Stimulated activated CD8-positive, alpha-beta memory T cell treated with anti-CD3 and anti-CD28 coated beads, Interleukin-4, amount 100 ng/mL, for 48 hours (primary cell): ENCODE results near the gene HS2ST1.
"Not testable (repeated sequence)": the region's sequence is repeated elsewhere in the genome, so short reads cannot be mapped to it uniquely, and the experiment has no call there.

Experiments used
- DNase-seq: peaks from one replicate; pipeline ENCODE4 v3.0.0-alpha.2; 2020

Gene HS2ST1

DNA sequence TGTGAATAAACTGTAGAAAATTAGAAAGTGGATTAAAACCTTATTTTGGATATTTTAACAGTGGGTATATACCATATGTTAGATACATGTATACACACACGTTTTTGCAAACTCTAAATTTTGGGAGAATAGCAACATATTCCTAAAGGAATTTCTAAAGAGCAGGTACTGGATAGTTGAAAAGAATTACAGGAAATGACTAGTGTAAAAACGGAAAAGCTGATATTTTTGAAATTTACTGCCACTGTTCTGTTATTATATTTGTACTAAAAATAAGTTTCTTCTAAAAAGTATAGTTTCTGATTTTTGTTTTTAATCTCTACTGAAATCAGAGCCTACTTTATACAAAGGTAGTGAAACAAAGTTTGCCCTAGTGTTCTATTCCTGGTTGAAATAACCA lies 114.1 kb downstream of the HS2ST1 start:
- DNase-seq, result no peak

GRCh38 chr1:87030740-87031690 lies 116.6 kb downstream of the HS2ST1 start:
- no peak for DNase-seq

DNA sequence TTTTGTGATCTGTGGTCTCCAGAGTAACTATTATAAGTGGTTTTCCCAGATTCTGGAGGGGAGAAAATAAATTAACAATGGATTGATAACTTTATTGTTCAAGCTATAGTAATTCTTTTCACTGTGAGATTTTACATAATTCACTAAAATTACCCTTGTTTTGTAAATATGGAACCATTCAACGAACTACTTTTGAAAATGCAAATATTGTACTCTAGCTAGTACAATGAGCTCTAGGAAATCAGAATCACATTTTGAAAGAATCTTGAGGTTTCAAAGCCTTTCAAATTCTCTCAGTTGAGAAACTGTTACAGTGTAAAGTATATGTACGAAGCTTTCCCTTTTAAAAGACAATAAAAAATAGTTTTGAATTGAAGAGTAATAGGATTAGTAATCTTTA lies 119.9 kb downstream of the HS2ST1 start:
- no peak for DNase-seq

- no peak for DNase-seq
These were observed 124.7 kb downstream of the HS2ST1 start for GRCh38 chr1:87039096-87039495.

GRCh38 chr1:87042111-87042811 lies 127.8 kb downstream of the HS2ST1 start:
- no peak for DNase-seq

DNA sequence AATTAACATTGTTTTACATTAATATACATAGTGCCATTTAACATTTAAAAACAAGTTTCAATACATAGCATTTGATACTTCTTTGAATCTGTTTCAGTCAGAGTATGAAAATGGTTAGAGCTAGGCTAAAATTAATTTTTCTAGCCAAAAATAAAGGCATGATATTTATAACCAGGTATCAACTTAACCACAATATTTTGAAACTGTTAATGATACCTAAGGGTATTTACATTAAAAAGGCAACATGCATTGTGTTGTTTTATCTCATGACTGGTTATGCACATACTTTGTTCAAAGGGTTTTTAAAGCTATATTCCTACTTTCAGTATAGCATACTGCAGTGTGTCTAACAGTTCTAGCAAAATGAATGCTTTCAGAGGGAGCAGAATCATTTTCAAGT lies 130.0 kb downstream of the HS2ST1 start:
- no peak for DNase-seq

DNA sequence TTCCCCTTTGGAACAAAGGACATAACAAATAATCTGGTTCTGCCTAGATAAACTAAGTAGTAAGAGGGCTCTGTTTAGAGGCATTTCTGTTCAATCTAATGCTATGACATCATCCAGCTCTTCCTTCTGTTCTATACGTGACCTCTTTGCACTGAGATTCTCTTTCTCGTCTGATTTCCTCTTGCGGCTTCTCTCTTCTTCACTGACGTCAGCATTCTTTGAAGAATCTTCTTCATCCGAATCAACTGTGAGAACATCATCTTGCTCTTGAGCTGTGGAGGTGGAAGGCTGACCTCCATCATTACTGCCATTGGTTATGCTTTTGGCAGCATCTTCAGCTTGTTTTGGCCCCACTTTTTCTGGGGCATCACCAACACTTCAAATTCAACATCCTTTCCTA lies 130.4 kb downstream of the HS2ST1 start:
- no peak for DNase-seq

GRCh38 chr1:87045761-87046304 lies 131.4 kb downstream of the HS2ST1 start:
- peak; percentile 56 for DNase-seq

- no peak for DNase-seq
These were observed 132.5 kb downstream of the HS2ST1 start for GRCh38 chr1:87046951-87047350.

GRCh38 chr1:87048237-87048636 lies 133.8 kb downstream of the HS2ST1 start:
- no peak for DNase-seq

GRCh38 chr1:87051965-87052364 lies 137.5 kb downstream of the HS2ST1 start:
- no peak for DNase-seq

DNA sequence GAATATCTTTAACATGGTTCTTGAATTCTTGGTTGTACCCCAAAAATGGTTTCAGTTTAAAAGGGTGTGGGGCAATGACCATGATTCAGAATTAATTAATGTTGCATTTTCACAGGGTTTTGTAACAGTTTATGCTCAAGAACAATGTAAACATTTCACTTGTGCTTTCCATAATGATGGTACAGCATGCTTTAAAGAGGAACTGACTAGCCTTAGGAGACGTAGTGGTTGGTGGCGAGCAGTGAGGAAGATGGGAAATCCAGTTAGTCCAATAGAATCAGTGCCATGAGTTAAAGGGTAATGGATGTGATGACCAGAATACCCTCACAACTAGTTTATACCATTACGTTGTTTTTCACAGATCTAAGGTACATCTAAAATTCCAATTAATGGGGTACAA lies 138.0 kb downstream of the HS2ST1 start:
- no peak for DNase-seq

- DNase-seq, result no peak
These were observed 138.5 kb downstream of the HS2ST1 start for GRCh38 chr1:87052961-87053360.

DNA sequence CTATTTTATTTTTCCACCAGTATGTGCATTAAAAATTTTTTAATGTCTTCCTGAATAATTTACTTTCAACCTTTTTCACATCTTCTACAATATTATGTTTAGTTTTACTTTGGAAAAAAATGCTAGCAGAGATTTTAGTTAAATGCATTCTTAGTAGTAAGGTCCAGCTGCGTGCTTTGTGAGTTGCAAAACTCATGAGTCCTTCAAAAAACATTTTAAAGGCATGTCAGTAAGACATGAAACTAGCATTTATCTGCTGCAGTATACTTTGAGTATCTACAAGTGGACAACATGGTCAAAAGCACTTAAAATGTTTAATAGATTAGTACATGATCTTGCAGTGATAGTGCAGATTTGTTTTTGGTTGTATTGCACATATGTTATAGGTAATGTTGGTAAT lies 139.0 kb downstream of the HS2ST1 start:
- DNase-seq, result no peak

DNA sequence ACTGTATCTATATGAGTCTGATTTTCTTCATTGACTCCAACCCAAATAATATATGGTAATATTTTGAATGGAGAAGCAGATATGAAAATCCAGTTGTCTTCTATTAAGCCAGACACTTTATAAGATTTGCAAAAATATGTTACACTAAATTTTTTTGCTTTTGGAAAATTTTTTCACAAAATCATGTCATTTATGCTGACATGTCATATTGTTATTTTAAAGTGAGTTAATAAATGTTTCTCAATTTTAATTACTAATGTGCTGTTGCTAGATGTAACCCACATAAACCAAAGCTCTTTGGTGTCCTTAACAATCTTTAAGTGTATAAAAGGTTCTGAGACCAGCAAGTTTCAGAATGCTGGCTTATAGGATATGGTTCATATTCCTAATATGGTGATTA lies 142.5 kb downstream of the HS2ST1 start:
- DNase-seq, result no peak

DNA sequence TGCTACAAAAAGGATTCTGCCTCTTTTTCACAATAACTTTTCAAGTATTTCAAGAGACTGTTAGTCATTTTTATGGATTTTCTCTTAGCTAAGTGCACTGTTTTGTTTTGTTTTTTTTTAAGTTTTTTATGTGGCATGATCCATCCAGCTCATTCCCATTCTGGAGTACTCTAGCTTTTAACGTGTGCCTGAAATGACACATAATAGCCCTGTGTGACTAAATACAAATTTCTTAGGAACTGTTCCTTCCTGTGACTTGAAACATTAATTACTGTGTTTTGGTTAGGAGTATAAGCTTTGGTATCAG lies 143.9 kb downstream of the HS2ST1 start:
- DNase-seq, result no peak

GRCh38 chr1:87061742-87062156 lies 147.3 kb downstream of the HS2ST1 start:
- no peak for DNase-seq

GRCh38 chr1:87062687-87063086 lies 148.3 kb downstream of the HS2ST1 start:
- no peak for DNase-seq

DNA sequence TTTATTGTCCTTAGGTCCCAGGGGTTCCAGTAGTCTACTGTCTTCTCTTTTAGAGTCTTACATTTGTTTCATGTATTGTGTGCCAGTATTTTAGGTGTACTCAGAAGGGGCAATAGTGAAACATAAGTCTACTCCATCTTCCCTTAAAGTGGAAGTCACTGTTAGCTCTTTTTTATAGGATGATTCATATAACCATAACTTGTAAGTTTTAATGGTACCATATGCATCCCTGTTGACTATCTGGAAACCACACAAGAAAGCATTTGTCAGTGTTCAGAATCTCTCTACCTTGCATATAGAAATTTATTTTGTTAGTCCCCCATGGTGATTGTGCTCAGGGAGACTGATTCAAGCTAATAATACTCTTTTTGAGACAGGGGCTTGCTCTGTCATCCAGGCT lies 149.9 kb downstream of the HS2ST1 start:
- no peak for DNase-seq

GRCh38 chr1:87064986-87065385 lies 150.6 kb downstream of the HS2ST1 start:
- no peak for DNase-seq

DNA sequence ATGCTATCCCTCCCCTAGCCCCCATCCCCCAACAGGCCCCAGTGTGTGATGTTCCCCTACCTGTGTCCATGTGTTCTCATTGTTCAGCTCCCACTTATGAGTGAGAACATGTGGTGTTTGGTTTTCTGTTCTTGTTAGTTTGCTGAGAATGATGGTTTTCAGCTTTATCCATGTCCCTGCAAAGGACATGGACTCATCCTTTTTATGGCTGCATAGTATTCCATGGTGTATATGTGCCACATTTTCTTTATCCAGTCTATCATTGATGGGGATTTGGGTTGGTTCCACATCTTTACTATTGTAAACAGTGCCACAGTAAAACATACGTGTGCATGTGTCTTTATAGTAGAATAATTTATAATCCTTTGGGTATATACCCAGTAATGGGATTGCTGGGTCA lies 152.3 kb downstream of the HS2ST1 start:
- not testable (repeated sequence) for DNase-seq

GRCh38 chr1:87072411-87072810 lies 158.0 kb downstream of the HS2ST1 start:
- no peak for DNase-seq

DNA sequence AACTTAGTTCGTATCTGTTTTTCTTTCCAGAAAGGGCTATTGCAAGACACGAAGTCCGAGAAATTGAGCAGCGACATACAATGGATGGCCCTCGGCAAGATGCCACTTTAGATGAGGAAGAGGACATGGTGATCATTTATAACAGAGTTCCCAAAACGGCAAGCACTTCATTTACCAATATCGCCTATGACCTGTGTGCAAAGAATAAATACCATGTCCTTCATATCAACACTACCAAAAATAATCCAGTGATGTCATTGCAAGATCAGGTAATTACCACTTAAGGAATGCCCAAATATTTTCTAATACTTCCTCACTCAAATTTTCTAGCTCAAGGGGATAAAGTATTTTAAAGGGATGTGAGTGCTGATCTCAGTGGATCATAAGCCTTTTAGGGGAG lies 158.5 kb downstream of the HS2ST1 start:
- DNase-seq, result no peak
